Kidney (tissue), 14 donors: ENCODE results near the gene GNL1. TPM values are rescaled to one million over a fixed set of nuclear protein-coding genes. Genes with fewer than 3 reads are reported as not detected.
"Not testable (repeated sequence)": the region's sequence is repeated elsewhere in the genome, so short reads cannot be mapped to it uniquely, and the experiment has no call there.

Experiments
- DNase-seq, 5 donors: peaks; one replicate each; pipeline ENCODE4 v3.0.0-alpha.2; 2013 to 2020
- FAIRE-seq: peaks from 2 replicates; lab custom pipeline; 2012; peaks lifted over from hg19 to GRCh38; lab: Jason Lieb, UNC
- H3K27ac ChIP-seq, 2 donors: one replicate each; pipeline ENCODE4 v1.7.0; 2013; ENCODE audit warnings: low read depth in 2 of 2, low read length in 2 of 2, inconsistent platforms in 1 of 2
- H3K27me3 ChIP-seq: one replicate; pipeline ENCODE4 v1.7.1; 2013; ENCODE audit warnings: low read length, inconsistent platforms; ENCODE audit not compliant: control insufficient read depth, insufficient read depth
- H3K36me3 ChIP-seq, 3 donors: one replicate each; pipeline versions ENCODE4 v1.7.0 to v1.7.1; 2013; ENCODE audit warnings: low read length in 3 of 3, control low read depth in 1 of 3, inconsistent platforms in 1 of 3; ENCODE audit not compliant: insufficient read depth in 3 of 3, control insufficient read depth in 2 of 3
- H3K4me1 ChIP-seq, 3 donors: one replicate each; pipeline versions ENCODE4 v1.7.0 to v1.7.1; 2013; ENCODE audit warnings: low read length in 3 of 3, inconsistent platforms in 1 of 3, low read depth in 1 of 3; ENCODE audit not compliant: control insufficient read depth in 2 of 3, insufficient read depth in 2 of 3
- H3K4me3 ChIP-seq, 3 donors: one replicate each; pipeline versions ENCODE4 v1.7.0 to v1.8.1; 2013; ENCODE audit warnings: low read length in 3 of 3, control low read depth in 1 of 3, inconsistent platforms in 1 of 3
- H3K9ac ChIP-seq, 3 donors: one replicate each; pipeline versions ENCODE4 v1.7.0 to v1.7.1; 2013; ENCODE audit warnings: low read length in 3 of 3, control low read depth in 1 of 3, inconsistent platforms in 1 of 3
- H3K9me3 ChIP-seq, 3 donors: one replicate each; pipeline versions ENCODE4 v1.7.0 to v1.7.1; 2013; ENCODE audit warnings: low read length in 3 of 3, control low read depth in 1 of 3, inconsistent platforms in 1 of 3; ENCODE audit not compliant: control insufficient read depth in 2 of 3, insufficient read depth in 1 of 3
- CTCF ChIP-seq: IDR thresholded peaks from 3 replicates; pipeline ENCODE4 v1.5.1; 2012; ENCODE audit warnings: mild to moderate bottlenecking, moderate library complexity, borderline replicate concordance; ENCODE audit not compliant: insufficient read depth; ENCODE audit errors: extremely low read depth
- intact Hi-C: fragments of 100-400 bp; cut with DNase I; formaldehyde crosslinking; loops from one replicate; pipeline ENCODE4 v1.11.1; 2022
- polyA plus RNA-seq: library from polyadenylated mRNA; stranded (reverse); fragments of 350-450 nt; fragmentation: Illumina TruSeq; extraction: RNeasy Lipid Tissue Mini Kit (QIAGEN cat#74804); gene quantifications from one replicate; pipeline ENCODE4 v1.2.3, GENCODE V29; 2014; ENCODE audit warnings: low read depth, low replicate concordance; ENCODE audit not compliant: insufficient read depth
- total RNA-seq: library from RNA; stranded (reverse); fragmentation: NEBNext Ultra II Directional; extraction: Animal tissue kit (Norgen Biotek cat#: 25700); gene quantifications from one replicate; pipeline ENCODE4 v1.2.1, GENCODE V29; 2021
- donor health status: control.
- donor health status: control.
- donor health status: control.
- donor health status: control.
- donor health status: control.
- donor health status: DM: yes; HTN: yes; CAD: no.
- donor health status: Normal renal cell carcinoma (clear cell type).

Gene GNL1
- total and polyA plus RNA-seq, 2 donors from 2014 or later, result 64.9 to 70.4 TPM

- no peak for TF ChIP-seq CTCF
- Histone ChIP-seq H3K27me3 (no peaks in the 10 kb centered on the region), H3K4me3 (no peak overlapping the region), H3K9me3 (no peaks in the 10 kb centered on the region), H3K9ac (no peak overlapping the region), H3K27ac (no peak overlapping the region), H3K4me1 (no peaks in the 10 kb centered on the region), H3K36me3 (peaks cover 20 to 39% (median 37%) of the 10 kb centered on the region in 3 donors)
- FAIRE-seq (no peak), DNase-seq (no peak)
- intact Hi-C loops, result no loop called here
Observed at GRCh38 chr6:30599625-30600324, 43.5 kb upstream of the GNL1 start.

GRCh38 chr6:30598912-30599624 is 42.8 kb upstream of the GNL1 start:
- peaks cover 15 to 32% (median 30%) of the 10 kb centered on the region in 3 donors for H3K36me3 ChIP-seq
- no peak for TF ChIP-seq CTCF
- intact Hi-C loops, result no loop called here
- H3K9ac ChIP-seq, result no peak overlapping the region
- H3K9me3 ChIP-seq, result no peaks in the 10 kb centered on the region
- H3K4me1 ChIP-seq, result no peaks in the 10 kb centered on the region
- DNase-seq (no peak), FAIRE-seq (no peak)
- no peak overlapping the region for H3K27ac ChIP-seq
- no peaks in the 10 kb centered on the region for H3K27me3 ChIP-seq
- H3K4me3 ChIP-seq, result no peak overlapping the region

GRCh38 chr6:30597315-30598144 is 41.2 kb upstream of the GNL1 start:
- H3K27me3 ChIP-seq, H3K9me3 ChIP-seq, intact Hi-C loops, H3K9ac ChIP-seq, H3K4me1 ChIP-seq, H3K4me3 ChIP-seq, FAIRE-seq, H3K27ac ChIP-seq: not testable (repeated sequence)
- TF ChIP-seq CTCF, result peak; percentile 89
- peak in 4 of 5 donors; percentile 80 to 88 (median 84) for DNase-seq
- peaks cover 3 to 17% (median 15%) of the 10 kb centered on the region in 3 donors for H3K36me3 ChIP-seq
